ENCODE results near the gene LAMC2. TPM values are rescaled to one million over a fixed set of nuclear protein-coding genes. Genes with fewer than 3 reads are reported as not detected.

The LAMC2 gene
- total and polyA plus RNA-seq, 2 of the 13 experiments (the other 11 are each of a cell fraction or from before 2014, with no cell fraction given), result 0.03 TPM; not detected in 1

GRCh38 chr1:183291802-183292514 lies 105.9 kb downstream of the LAMC2 start:
- ChIA-PET CTCF (ENCODE audit: low intra/inter-chr PET ratio, low total read pairs) (no interaction called here), POLR2A (no interaction called here)
- no peak overlapping the region for H3K4me2 ChIP-seq (ENCODE audit: low read depth, low read length)
- peaks cover 1 to 3% of the 10 kb centered on the region in 2 experiments; a peak in 3 of 5 replicates for H3K27me3 ChIP-seq (ENCODE audit: control insufficient read depth in 1 of 2, insufficient read depth in 2 of 2, low read length in 2 of 2)
- no peaks in the 10 kb centered on the region for H3K79me2 ChIP-seq (ENCODE audit: insufficient read depth, low read length)
- no peak overlapping the region for H3K27ac ChIP-seq (ENCODE audit: extremely low read length, insufficient read depth, low read length)
- no TSS peak for BruUV-seq (replicated peaks)
- TF ChIP-seq MED1 (CRISPR knock-in tag; IDR thresholded peaks at IDR 0.05) (no peak), SMAD3 (CRISPR knock-in tag; IDR thresholded peaks at IDR 0.05) (no peak), LRRFIP1 (CRISPR knock-in tag; conservative IDR thresholded peaks at IDR 0.05) (no peak), MZF1 (CRISPR knock-in tag; IDR thresholded peaks at IDR 0.05; ENCODE audit: borderline replicate concordance) (no peak), ZMYM4 (CRISPR knock-in tag; IDR thresholded peaks at IDR 0.05) (no peak), ZBTB21 (CRISPR knock-in tag; IDR thresholded peaks at IDR 0.05) (no peak), ZFP1 (CRISPR knock-in tag; IDR thresholded peaks at IDR 0.05) (no peak)
- TF ChIP-seq, protein P1, sequence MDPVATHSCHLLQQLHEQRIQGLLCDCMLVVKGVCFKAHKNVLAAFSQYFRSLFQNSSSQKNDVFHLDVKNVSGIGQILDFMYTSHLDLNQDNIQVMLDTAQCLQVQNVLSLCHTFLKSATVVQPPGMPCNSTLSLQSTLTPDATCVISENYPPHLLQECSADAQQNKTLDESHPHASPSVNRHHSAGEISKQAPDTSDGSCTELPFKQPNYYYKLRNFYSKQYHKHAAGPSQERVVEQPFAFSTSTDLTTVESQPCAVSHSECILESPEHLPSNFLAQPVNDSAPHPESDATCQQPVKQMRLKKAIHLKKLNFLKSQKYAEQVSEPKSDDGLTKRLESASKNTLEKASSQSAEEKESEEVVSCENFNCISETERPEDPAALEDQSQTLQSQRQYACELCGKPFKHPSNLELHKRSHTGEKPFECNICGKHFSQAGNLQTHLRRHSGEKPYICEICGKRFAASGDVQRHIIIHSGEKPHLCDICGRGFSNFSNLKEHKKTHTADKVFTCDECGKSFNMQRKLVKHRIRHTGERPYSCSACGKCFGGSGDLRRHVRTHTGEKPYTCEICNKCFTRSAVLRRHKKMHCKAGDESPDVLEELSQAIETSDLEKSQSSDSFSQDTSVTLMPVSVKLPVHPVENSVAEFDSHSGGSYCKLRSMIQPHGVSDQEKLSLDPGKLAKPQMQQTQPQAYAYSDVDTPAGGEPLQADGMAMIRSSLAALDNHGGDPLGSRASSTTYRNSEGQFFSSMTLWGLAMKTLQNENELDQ (CRISPR knock-in tag; IDR thresholded peaks at IDR 0.05; ENCODE audit: borderline replicate concordance), result no peak
- H3K9me3 ChIP-seq (ENCODE audit: low read length), result no peaks in the 10 kb centered on the region
- ATAC-seq (no peak), FAIRE-seq (no peak), DNase-seq (ENCODE audit: low spot score) (no peak)
- intact Hi-C loops (cut with micrococcal nuclease; ENCODE audit: unreplicated experiment), result no loop called here
- no peak overlapping the region for H3K9ac ChIP-seq (ENCODE audit: insufficient read depth, low read depth, low read length)
- H4K20me1 ChIP-seq (ENCODE audit: insufficient read depth, low read length), result no peaks in the 10 kb centered on the region
- H3K4me1 ChIP-seq (ENCODE audit: insufficient read depth, low read length), result no peaks in the 10 kb centered on the region
- 58% methylated on average over 11 of the region's 11 CpGs for WGBS (ENCODE audit: low lambda C conversion rate)
- H2AFZ ChIP-seq (ENCODE audit: low read length), result no peak overlapping the region
- H3K36me3 ChIP-seq (replicated peaks in 1 of 2; ENCODE audit: control insufficient read depth in 1 of 2, insufficient read depth in 2 of 2, low read length in 2 of 2), result no peaks in the 10 kb centered on the region
- in situ Hi-C loops (cut with HindIII; ENCODE audit: extremely low pct_ligation_motif_present, low pct_unique_long_range_greater_than_20kb), result loop anchor here (25.0 kb wide), 1 partner anchor 270 kb away; no protein-coding TSS in a partner anchor
- no peak overlapping the region for H3K4me3 ChIP-seq (replicated peaks in 1 of 3; ENCODE audit: insufficient read depth in 1 of 3, low read depth in 2 of 3, low read length in 3 of 3)
